ENCODE measurements around the gene FCHO1. TPM values are rescaled to one million over a fixed set of nuclear protein-coding genes. Genes with fewer than 3 reads are reported as not detected.

FCHO1 gene
- 16.2 to 20.0 TPM (median 18.3 TPM) in 5 replicates for total RNA-seq (2022; extraction: Qiagen RNA extraction; ENCODE audit: low read depth)

GRCh38 chr19:17751103-17751911, at the start of gene FCHO1:
FCHO1 (plus strand) TSS chr19:17751477; CDS start chr19:17755165, 3,688 bp downstream.

GRCh38 chr19:17718947-17719711, 32.1 kb upstream of the FCHO1 start, which contains the start of gene MAP1S:
MAP1S (plus strand) TSS chr19:17719480; CDS start chr19:17719503, 23 bp downstream.

GRCh38 chr19:17794731-17795494, 43.6 kb downstream of the FCHO1 start, which contains the start of gene B3GNT3:
B3GNT3 (plus strand) TSS chr19:17795138; CDS start chr19:17807808, 12,670 bp downstream.

GRCh38 chr19:17821190-17821589, 69.9 kb downstream of the FCHO1 start, which contains the start of gene INSL3:
INSL3 (minus strand) TSS chr19:17821519; CDS start chr19:17821506, 13 bp downstream.

Other genes starting within 250 kb of the FCHO1 start
- gene PGLS, start 239.8 kb upstream of the FCHO1 start, total RNA-seq (2022; extraction: Qiagen RNA extraction; ENCODE audit: low read depth): 41.7 to 79.6 TPM (median 75.4 TPM) in 5 replicates
- gene COLGALT1, start 195.8 kb upstream of the FCHO1 start, total RNA-seq (2022; extraction: Qiagen RNA extraction; ENCODE audit: low read depth): 46.5 to 80.8 TPM (median 73.0 TPM) in 5 replicates
- 1.2 to 2.1 TPM (median 1.5 TPM) in 5 replicates for gene UNC13A, start 63.1 kb upstream of the FCHO1 start, total RNA-seq (2022; extraction: Qiagen RNA extraction; ENCODE audit: low read depth)
- gene MAP1S, start 32.0 kb upstream of the FCHO1 start, total RNA-seq (2022; extraction: Qiagen RNA extraction; ENCODE audit: low read depth): 22.0 to 39.8 TPM (median 34.0 TPM) in 5 replicates
- 3.4 to 5.4 TPM (median 4.5 TPM) in 5 replicates for gene B3GNT3, start 43.7 kb downstream of the FCHO1 start, total RNA-seq (2022; extraction: Qiagen RNA extraction; ENCODE audit: low read depth)
- 0.37 to 0.94 TPM (median 0.47 TPM) in 5 replicates for gene INSL3, start 70.0 kb downstream of the FCHO1 start, total RNA-seq (2022; extraction: Qiagen RNA extraction; ENCODE audit: low read depth)
- 0.27 to 0.43 TPM (median 0.32 TPM) in 5 replicates for gene JAK3, start 96.5 kb downstream of the FCHO1 start, total RNA-seq (2022; extraction: Qiagen RNA extraction; ENCODE audit: low read depth)
- gene RPL18A, start 108.4 kb downstream of the FCHO1 start, total RNA-seq (2022; extraction: Qiagen RNA extraction; ENCODE audit: low read depth): 1,660 to 2,448 TPM (median 2,120 TPM) in 5 replicates
- gene SLC5A5, start 120.5 kb downstream of the FCHO1 start, total RNA-seq (2022; extraction: Qiagen RNA extraction; ENCODE audit: low read depth): 0.07 to 0.33 TPM (median 0.20 TPM) in 5 replicates
- gene CCDC124, start 181.5 kb downstream of the FCHO1 start, total RNA-seq (2022; extraction: Qiagen RNA extraction; ENCODE audit: low read depth): 93.4 to 129 TPM (median 120 TPM) in 5 replicates
- gene KCNN1, start 215.6 kb downstream of the FCHO1 start, total RNA-seq (2022; extraction: Qiagen RNA extraction; ENCODE audit: low read depth): 0.12 to 0.98 TPM (median 0.48 TPM) in 5 replicates